HG03460 (cell line): Measurements from ENCODE around the gene APBA1.

Experiments used
- ATAC-seq: cut with Tn5 transposase; IDR thresholded peaks from one replicate; pipeline ENCODE4 v1.9.1; 2021; ENCODE audit not compliant: unreplicated experiment

Gene APBA1

GRCh38 chr9:69535286-69535832 is 136.8 kb downstream of the APBA1 start:
- no peak for ATAC-seq

GRCh38 chr9:69532396-69532795 is 139.8 kb downstream of the APBA1 start:
- ATAC-seq = no peak

GRCh38 chr9:69527454-69527853 is 144.7 kb downstream of the APBA1 start:
- no peak for ATAC-seq

- no peak for ATAC-seq
These were observed 145.5 kb downstream of the APBA1 start for GRCh38 chr9:69526699-69527098.

GRCh38 chr9:69519470-69520240 is 152.5 kb downstream of the APBA1 start:
- peak; percentile 89 for ATAC-seq

GRCh38 chr9:69516353-69517322 is 155.5 kb downstream of the APBA1 start:
- no peak for ATAC-seq

GRCh38 chr9:69515810-69516209 is 156.4 kb downstream of the APBA1 start:
- ATAC-seq = no peak

GRCh38 chr9:69513141-69513820 is 158.9 kb downstream of the APBA1 start:
- ATAC-seq = no peak

GRCh38 chr9:69504058-69504457 is 168.1 kb downstream of the APBA1 start:
- no peak for ATAC-seq

GRCh38 chr9:69502671-69503301 is 169.4 kb downstream of the APBA1 start:
- ATAC-seq = no peak

GRCh38 chr9:69500896-69501295 is 171.3 kb downstream of the APBA1 start:
- ATAC-seq = no peak

- ATAC-seq = no peak
These were observed 172.2 kb downstream of the APBA1 start for GRCh38 chr9:69499959-69500358.

- no peak for ATAC-seq
These were observed 172.8 kb downstream of the APBA1 start for GRCh38 chr9:69499407-69499806.

- no peak for ATAC-seq
These were observed 173.7 kb downstream of the APBA1 start for GRCh38 chr9:69498470-69498869.

GRCh38 chr9:69497816-69498215 is 174.4 kb downstream of the APBA1 start:
- ATAC-seq = no peak

GRCh38 chr9:69496846-69497450 is 175.2 kb downstream of the APBA1 start:
- no peak for ATAC-seq

GRCh38 chr9:69495296-69495695 is 176.9 kb downstream of the APBA1 start:
- ATAC-seq = no peak

- ATAC-seq = no peak
These were observed 177.4 kb downstream of the APBA1 start for GRCh38 chr9:69494763-69495162.

- ATAC-seq = no peak
These were observed 178.0 kb downstream of the APBA1 start for GRCh38 chr9:69494208-69494607.

GRCh38 chr9:69486498-69486897 is 185.7 kb downstream of the APBA1 start:
- ATAC-seq = no peak
